DND-41 (cell line): ENCODE results near the gene TINAGL1.

ENCODE experiments used
- ATAC-seq: fragments of 200-7000 bp; cut with Tn5 transposase; 3 replicates; pipeline ENCODE4 v1.9.1; 2021; ENCODE audit warnings: low read depth; ENCODE audit not compliant: insufficient read depth
- DNase-seq: peaks from one replicate; pipeline ENCODE4 v3.0.0-alpha.2; 2020
- H2AFZ ChIP-seq: 2 replicates; pipeline ENCODE4 v1.6.0; 2012; ENCODE audit warnings: low read depth, low read length
- H3K27ac ChIP-seq: 2 replicates; pipeline ENCODE4 v1.5.1; 2012; ENCODE audit warnings: low read length, inconsistent platforms
- H3K27me3 ChIP-seq: fragments of 200-600 bp; sonication (generic); 2 replicates; pipeline ENCODE4 v1.6.0; 2012; ENCODE audit warnings: low read length, mild to moderate bottlenecking, inconsistent platforms; ENCODE audit not compliant: insufficient read depth, poor library complexity
- H3K36me3 ChIP-seq: 2 replicates; pipeline ENCODE4 v1.5.1; 2012; ENCODE audit warnings: low read length, inconsistent platforms; ENCODE audit not compliant: insufficient read depth
- H3K4me1 ChIP-seq: 2 replicates; pipeline ENCODE4 v1.5.1; 2012; ENCODE audit warnings: mild to moderate bottlenecking, low read length; ENCODE audit not compliant: insufficient read depth
- H3K4me2 ChIP-seq: 2 replicates; pipeline ENCODE4 v1.6.0; 2012; ENCODE audit warnings: mild to moderate bottlenecking, moderate library complexity, low read length, inconsistent platforms; ENCODE audit not compliant: insufficient read depth
- H3K4me3 ChIP-seq, 2 experiments: fragments of 200-600 bp in 1 of 2; shearing (Covaris generic) in 1 of 2; 2 replicates each; pipeline ENCODE4 v1.5.1; 2012 to 2016; ENCODE audit warnings: inconsistent platforms in 2 of 2, low read length in 2 of 2, mild to moderate bottlenecking in 2 of 2, low read depth in 1 of 2, moderate library complexity in 1 of 2
- H3K79me2 ChIP-seq: 2 replicates; pipeline ENCODE4 v1.6.0; 2012; ENCODE audit warnings: low read length, inconsistent platforms; ENCODE audit not compliant: insufficient read depth
- H3K9ac ChIP-seq: 2 replicates; pipeline ENCODE4 v1.6.0; 2012; ENCODE audit warnings: low read depth, mild to moderate bottlenecking, inconsistent platforms, low read length, moderate library complexity
- H3K9me3 ChIP-seq: 2 replicates; pipeline ENCODE4 v1.5.1; 2012; ENCODE audit warnings: low read length, moderate library complexity, mild to moderate bottlenecking, inconsistent platforms; ENCODE audit not compliant: insufficient read depth, severe bottlenecking
- H4K20me1 ChIP-seq: 2 replicates; pipeline ENCODE4 v1.6.0; 2012; ENCODE audit warnings: low read length; ENCODE audit not compliant: insufficient read depth
- EZH2 ChIP-seq: IDR thresholded peaks from 3 replicates; pipeline ENCODE4 v1.6.1; 2012; ENCODE audit warnings: borderline replicate concordance, low read depth, mild to moderate bottlenecking, moderate library complexity, low read length, inconsistent platforms; ENCODE audit not compliant: severe bottlenecking
- TF ChIP-seq, protein P1 (sequence below): IDR thresholded peaks from 2 replicates; pipeline ENCODE4 v1.5.1; 2012; ENCODE audit warnings: borderline replicate concordance, low read length, moderate library complexity, mild to moderate bottlenecking; ENCODE audit not compliant: poor library complexity, severe bottlenecking; ENCODE audit errors: extremely low read depth

Gene TINAGL1

DNA sequence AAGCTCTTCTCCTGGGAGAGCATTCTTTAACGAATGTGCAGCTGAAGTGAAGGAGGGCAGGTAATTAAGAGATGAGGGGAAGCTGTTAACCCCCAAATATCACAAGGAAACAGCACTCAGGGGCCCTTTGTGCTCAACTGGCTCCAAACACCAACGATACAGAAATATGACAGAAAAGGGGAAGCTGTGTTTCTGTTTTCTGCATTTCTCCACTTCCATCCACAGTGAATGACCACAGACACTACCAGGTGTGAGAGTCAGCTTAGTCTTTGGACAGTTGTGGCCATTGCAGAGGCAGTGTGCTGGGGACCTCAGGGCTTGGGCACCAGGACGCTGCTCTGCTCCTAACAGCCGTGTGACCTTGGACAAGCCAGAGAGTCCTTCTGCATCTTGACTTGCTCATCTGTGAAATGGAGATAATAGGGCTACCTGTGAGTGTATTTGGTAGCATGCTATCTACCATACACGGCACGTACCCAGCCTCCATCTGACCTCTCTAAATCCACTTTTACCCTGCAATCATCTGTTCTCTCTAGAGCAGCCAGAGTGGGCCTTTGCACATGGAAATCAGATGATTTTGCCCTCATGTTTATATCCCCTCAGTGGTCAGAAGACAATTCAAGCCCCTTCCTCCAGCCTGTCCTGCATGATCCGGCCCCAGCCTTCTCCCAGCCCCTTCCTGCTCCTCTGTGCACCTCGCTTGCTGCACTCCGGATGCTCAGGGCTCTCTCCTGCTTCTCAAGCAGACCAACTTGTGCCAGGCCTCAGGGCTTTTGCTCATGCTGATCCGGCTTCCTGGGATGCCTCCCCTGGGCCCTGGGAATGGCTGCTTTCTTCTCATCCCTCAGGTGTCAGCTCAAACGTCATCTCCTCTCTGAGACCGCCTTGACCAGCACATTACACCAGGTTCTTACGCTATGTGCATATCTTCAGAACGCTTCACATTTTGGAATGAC is 4.7 kb upstream of the TINAGL1 start:
- no peaks in the 10 kb centered on the region for H3K4me1 ChIP-seq
- no peak overlapping the region for H3K4me2 ChIP-seq
- no peaks in the 10 kb centered on the region for H3K9me3 ChIP-seq
- no peaks in the 10 kb centered on the region for H3K79me2 ChIP-seq
- H4K20me1 ChIP-seq = no peaks in the 10 kb centered on the region
- TF ChIP-seq EZH2 = no peak
- TF ChIP-seq, protein P1, sequence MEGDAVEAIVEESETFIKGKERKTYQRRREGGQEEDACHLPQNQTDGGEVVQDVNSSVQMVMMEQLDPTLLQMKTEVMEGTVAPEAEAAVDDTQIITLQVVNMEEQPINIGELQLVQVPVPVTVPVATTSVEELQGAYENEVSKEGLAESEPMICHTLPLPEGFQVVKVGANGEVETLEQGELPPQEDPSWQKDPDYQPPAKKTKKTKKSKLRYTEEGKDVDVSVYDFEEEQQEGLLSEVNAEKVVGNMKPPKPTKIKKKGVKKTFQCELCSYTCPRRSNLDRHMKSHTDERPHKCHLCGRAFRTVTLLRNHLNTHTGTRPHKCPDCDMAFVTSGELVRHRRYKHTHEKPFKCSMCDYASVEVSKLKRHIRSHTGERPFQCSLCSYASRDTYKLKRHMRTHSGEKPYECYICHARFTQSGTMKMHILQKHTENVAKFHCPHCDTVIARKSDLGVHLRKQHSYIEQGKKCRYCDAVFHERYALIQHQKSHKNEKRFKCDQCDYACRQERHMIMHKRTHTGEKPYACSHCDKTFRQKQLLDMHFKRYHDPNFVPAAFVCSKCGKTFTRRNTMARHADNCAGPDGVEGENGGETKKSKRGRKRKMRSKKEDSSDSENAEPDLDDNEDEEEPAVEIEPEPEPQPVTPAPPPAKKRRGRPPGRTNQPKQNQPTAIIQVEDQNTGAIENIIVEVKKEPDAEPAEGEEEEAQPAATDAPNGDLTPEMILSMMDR = no peak
- no peaks in the 10 kb centered on the region for H3K27me3 ChIP-seq
- ATAC-seq (no peak), DNase-seq (no peak)
- no peak overlapping the region for H2AFZ ChIP-seq
- H3K9ac ChIP-seq = no peak overlapping the region
- no peaks in the 10 kb centered on the region for H3K36me3 ChIP-seq
- no peak overlapping the region for H3K4me3 ChIP-seq
- no peak overlapping the region for H3K27ac ChIP-seq

DNA sequence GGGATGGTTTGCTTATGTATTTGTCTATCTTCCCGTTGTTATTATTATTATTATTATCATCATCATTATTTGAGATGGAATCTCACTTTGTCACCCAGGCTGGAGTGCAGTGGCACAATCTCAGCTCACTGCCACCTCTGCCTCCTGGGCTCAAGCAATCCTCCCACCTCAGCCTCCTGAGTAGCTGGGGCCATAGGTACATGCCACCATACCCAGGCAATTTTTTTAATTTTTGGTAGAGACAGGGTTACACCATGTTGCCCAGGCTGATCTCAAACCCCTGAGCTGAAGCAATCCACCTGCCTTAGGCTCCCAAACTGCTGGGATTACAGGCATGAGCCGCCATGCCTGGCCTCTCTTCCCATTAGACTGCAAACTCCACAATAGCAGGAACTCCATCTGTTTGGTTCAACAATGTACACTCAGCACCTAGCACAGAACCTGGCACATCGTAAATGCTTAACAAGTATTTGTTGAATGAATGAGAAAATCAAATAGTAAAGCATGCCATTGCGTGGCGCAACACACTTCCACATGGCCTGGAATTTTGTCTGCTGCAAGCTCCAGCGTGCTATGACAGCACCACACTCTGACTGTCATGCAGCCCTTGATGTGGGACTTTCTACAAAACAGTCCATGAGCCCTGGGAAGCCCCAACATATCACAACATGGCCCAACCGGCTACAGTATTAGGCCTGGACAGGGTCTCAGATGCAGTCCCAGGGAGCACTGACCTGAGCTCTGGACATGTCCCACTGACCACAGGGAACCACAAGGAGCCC is 3.8 kb upstream of the TINAGL1 start:
- DNase-seq (no peak), ATAC-seq (no peak)
- Histone ChIP-seq H3K9me3 (no peaks in the 10 kb centered on the region), H3K36me3 (no peaks in the 10 kb centered on the region), H3K27me3 (no peaks in the 10 kb centered on the region), H3K4me2 (no peak overlapping the region), H2AFZ (no peak overlapping the region), H3K79me2 (no peaks in the 10 kb centered on the region), H3K4me3 (no peak overlapping the region), H3K27ac (no peak overlapping the region), H3K4me1 (no peaks in the 10 kb centered on the region), H4K20me1 (no peaks in the 10 kb centered on the region), H3K9ac (no peak overlapping the region)
- no peak for TF ChIP-seq EZH2
- TF ChIP-seq, protein P1 = no peak

DNA sequence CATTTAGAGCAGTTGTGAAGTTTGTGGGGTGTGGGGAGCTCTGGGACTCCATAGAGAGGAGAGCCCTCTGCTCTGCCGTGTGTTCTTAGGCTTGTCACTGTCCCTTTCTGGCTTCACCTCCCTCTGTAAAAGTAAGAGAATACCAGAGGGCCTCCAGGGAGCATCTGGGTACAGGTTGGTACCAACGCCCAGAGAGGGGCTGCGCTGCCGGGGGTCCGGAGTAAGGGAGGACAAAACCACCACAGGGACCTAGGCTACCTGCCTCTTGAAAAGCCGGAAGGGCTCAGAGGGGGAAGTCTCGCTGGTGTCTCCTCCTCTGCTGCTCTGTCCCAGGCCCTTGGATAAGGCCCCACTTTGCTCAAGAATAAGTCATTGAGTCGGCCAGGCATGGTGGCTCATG is 3.1 kb upstream of the TINAGL1 start:
- Histone ChIP-seq H3K27ac (no peak overlapping the region), H3K4me1 (no peaks in the 10 kb centered on the region)

More for the DNA sequence above, 3.1 kb upstream of the TINAGL1 start:
- Histone ChIP-seq H3K79me2 (no peaks in the 10 kb centered on the region), H4K20me1 (no peaks in the 10 kb centered on the region), H3K9ac (no peak overlapping the region), H3K4me3 (no peak overlapping the region), H3K4me2 (no peak overlapping the region), H3K27me3 (no peaks in the 10 kb centered on the region), H3K9me3 (no peaks in the 10 kb centered on the region), H3K36me3 (no peaks in the 10 kb centered on the region), H2AFZ (no peak overlapping the region)
- TF ChIP-seq, protein P1 = no peak
- TF ChIP-seq EZH2 = no peak
- ATAC-seq (no peak), DNase-seq (no peak)
